Measurements from ENCODE around the gene LRRC73.

The LRRC73 gene

GRCh38 chr6:43457643-43458042 lies 52.5 kb downstream of the LRRC73 start:
- TF ChIP-seq TEAD4 (IDR thresholded peaks at IDR 0.05), result no peak
- no peak for TF ChIP-seq MAX (IDR thresholded peaks at IDR 0.05)
- TF ChIP-seq REST (IDR thresholded peaks at IDR 0.05; ENCODE audit: low read depth), result no peak
- no peak for TF ChIP-seq CREB1 (IDR thresholded peaks at IDR 0.05; ENCODE audit: low read depth)
- no peak for TF ChIP-seq TAF1 (IDR thresholded peaks at IDR 0.05; ENCODE audit: low read depth)
- no peak for TF ChIP-seq TCF12 (IDR thresholded peaks at IDR 0.05; ENCODE audit: low read depth)
- no peak for TF ChIP-seq CEBPB (IDR thresholded peaks at IDR 0.05)
